ENCODE data around the gene FXR2. TPM values are rescaled to one million over a fixed set of nuclear protein-coding genes. Genes with fewer than 3 reads are reported as not detected.

The FXR2 gene
- total and polyA plus RNA-seq, 10 of the 15 experiments (the other 5 are each of a cell fraction or from before 2014, with no cell fraction given): 1.6 to 33.3 (median 22.0) TPM

GRCh38 chr17:7583253-7584109 is 31.2 kb downstream of the FXR2 start, which contains the start of gene MPDU1 (continued):
- TF ChIP-seq CUX1 (IDR thresholded peaks at IDR 0.05; ENCODE audit: insufficient replicate concordance, low read depth, low read length): no peak
- no peak for TF ChIP-seq NR2C2 (IDR thresholded peaks at IDR 0.05; ENCODE audit: borderline replicate concordance, control insufficient read depth, insufficient read length, low read depth)
- TF ChIP-seq RELA (IDR thresholded peaks at IDR 0.05; ENCODE audit: borderline replicate concordance, partially characterized antibody): peak; percentile 62
- peak; percentile 71 for TF ChIP-seq ATF7 (IDR thresholded peaks at IDR 0.05; ENCODE audit: low read depth)
- TF ChIP-seq EZH2 (IDR thresholded peaks at IDR 0.05; ENCODE audit: borderline replicate concordance, control insufficient read depth, low read depth, low read length): no peak
- peak; percentile 99 for TF ChIP-seq GABPA (IDR thresholded peaks at IDR 0.05; ENCODE audit: low read depth)
- peak; percentile 37; the same call in 1 of the 2 replicates for TF ChIP-seq RUNX3 (IDR thresholded peaks at IDR 0.05; ENCODE audit: low read length)
- TF ChIP-seq NFXL1 (IDR thresholded peaks at IDR 0.05; ENCODE audit: borderline replicate concordance): no peak
- no peak; the same call in 1 of the 2 replicates for TF ChIP-seq SPI1 (IDR thresholded peaks at IDR 0.05; ENCODE audit: borderline replicate concordance, insufficient read depth, low read depth, low read length)
- TF ChIP-seq YY1 (IDR thresholded peaks at IDR 0.05; ENCODE audit: low read depth, low read length): peak; percentile 96
- no peak; the same call in 1 of the 2 replicates for TF ChIP-seq RCOR1 (conservative IDR thresholded peaks at IDR 0.05; ENCODE audit: low read depth, low read length)
- TF ChIP-seq, protein P1, sequence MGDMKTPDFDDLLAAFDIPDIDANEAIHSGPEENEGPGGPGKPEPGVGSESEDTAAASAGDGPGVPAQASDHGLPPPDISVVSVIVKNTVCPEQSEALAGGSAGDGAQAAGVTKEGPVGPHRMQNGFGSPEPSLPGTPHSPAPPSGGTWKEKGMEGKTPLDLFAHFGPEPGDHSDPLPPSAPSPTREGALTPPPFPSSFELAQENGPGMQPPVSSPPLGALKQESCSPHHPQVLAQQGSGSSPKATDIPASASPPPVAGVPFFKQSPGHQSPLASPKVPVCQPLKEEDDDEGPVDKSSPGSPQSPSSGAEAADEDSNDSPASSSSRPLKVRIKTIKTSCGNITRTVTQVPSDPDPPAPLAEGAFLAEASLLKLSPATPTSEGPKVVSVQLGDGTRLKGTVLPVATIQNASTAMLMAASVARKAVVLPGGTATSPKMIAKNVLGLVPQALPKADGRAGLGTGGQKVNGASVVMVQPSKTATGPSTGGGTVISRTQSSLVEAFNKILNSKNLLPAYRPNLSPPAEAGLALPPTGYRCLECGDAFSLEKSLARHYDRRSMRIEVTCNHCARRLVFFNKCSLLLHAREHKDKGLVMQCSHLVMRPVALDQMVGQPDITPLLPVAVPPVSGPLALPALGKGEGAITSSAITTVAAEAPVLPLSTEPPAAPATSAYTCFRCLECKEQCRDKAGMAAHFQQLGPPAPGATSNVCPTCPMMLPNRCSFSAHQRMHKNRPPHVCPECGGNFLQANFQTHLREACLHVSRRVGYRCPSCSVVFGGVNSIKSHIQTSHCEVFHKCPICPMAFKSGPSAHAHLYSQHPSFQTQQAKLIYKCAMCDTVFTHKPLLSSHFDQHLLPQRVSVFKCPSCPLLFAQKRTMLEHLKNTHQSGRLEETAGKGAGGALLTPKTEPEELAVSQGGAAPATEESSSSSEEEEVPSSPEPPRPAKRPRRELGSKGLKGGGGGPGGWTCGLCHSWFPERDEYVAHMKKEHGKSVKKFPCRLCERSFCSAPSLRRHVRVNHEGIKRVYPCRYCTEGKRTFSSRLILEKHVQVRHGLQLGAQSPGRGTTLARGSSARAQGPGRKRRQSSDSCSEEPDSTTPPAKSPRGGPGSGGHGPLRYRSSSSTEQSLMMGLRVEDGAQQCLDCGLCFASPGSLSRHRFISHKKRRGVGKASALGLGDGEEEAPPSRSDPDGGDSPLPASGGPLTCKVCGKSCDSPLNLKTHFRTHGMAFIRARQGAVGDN (IDR thresholded peaks at IDR 0.05): peak; percentile 97
- no peak for TF ChIP-seq USF1 (IDR thresholded peaks at IDR 0.05; ENCODE audit: borderline replicate concordance, extremely low read length, insufficient read depth, low read depth, low read length)
- no peak for TF ChIP-seq YBX1 (IDR thresholded peaks at IDR 0.05)
- no peak; the same call in 1 of the 2 replicates for TF ChIP-seq LARP7 (IDR thresholded peaks at IDR 0.05)
- TF ChIP-seq MEF2B (IDR thresholded peaks at IDR 0.05; ENCODE audit: partially characterized antibody, poor library complexity, severe bottlenecking): peak; percentile 23
- TF ChIP-seq, protein P2, sequence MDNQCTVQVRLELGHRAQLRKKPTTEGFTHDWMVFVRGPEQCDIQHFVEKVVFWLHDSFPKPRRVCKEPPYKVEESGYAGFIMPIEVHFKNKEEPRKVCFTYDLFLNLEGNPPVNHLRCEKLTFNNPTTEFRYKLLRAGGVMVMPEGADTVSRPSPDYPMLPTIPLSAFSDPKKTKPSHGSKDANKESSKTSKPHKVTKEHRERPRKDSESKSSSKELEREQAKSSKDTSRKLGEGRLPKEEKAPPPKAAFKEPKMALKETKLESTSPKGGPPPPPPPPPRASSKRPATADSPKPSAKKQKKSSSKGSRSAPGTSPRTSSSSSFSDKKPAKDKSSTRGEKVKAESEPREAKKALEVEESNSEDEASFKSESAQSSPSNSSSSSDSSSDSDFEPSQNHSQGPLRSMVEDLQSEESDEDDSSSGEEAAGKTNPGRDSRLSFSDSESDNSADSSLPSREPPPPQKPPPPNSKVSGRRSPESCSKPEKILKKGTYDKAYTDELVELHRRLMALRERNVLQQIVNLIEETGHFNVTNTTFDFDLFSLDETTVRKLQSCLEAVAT (IDR thresholded peaks at IDR 0.05): peak; percentile 88
